T-helper 1 cell treated with Interleukin-12 subunit alpha and Interleukin-12 subunit beta and Interleukin-4 antibody, amounts not matched to agents 30 μg/mL and 1 μg/mL, for 36 hours (primary cell): Measurements from ENCODE around the gene C16orf96.
A peak's percentile ranks its signal among the peaks of the same experiment; 100 is the strongest.

Experiments used
- H3K27ac Mint-ChIP-seq: one replicate; pipeline ENCODE4 v1.8.0; 2021; ENCODE audit warnings: mild to moderate bottlenecking, mixed read lengths
- H3K27me3 Mint-ChIP-seq: one replicate; pipeline ENCODE4 v1.8.0; 2021; ENCODE audit warnings: low read depth, mixed read lengths
- H3K36me3 Mint-ChIP-seq: one replicate; pipeline ENCODE4 v1.8.0; 2021; ENCODE audit warnings: low read depth, mixed read lengths
- H3K4me1 Mint-ChIP-seq: one replicate; pipeline ENCODE4 v1.8.0; 2021; ENCODE audit warnings: low read depth, mixed read lengths
- H3K4me3 Mint-ChIP-seq: one replicate; pipeline ENCODE4 v1.8.0; 2021; ENCODE audit warnings: mild to moderate bottlenecking, moderate library complexity, mixed read lengths
- H3K9me3 Mint-ChIP-seq: one replicate; pipeline ENCODE4 v1.8.0; 2021; ENCODE audit warnings: mixed read lengths

The C16orf96 gene

DNA sequence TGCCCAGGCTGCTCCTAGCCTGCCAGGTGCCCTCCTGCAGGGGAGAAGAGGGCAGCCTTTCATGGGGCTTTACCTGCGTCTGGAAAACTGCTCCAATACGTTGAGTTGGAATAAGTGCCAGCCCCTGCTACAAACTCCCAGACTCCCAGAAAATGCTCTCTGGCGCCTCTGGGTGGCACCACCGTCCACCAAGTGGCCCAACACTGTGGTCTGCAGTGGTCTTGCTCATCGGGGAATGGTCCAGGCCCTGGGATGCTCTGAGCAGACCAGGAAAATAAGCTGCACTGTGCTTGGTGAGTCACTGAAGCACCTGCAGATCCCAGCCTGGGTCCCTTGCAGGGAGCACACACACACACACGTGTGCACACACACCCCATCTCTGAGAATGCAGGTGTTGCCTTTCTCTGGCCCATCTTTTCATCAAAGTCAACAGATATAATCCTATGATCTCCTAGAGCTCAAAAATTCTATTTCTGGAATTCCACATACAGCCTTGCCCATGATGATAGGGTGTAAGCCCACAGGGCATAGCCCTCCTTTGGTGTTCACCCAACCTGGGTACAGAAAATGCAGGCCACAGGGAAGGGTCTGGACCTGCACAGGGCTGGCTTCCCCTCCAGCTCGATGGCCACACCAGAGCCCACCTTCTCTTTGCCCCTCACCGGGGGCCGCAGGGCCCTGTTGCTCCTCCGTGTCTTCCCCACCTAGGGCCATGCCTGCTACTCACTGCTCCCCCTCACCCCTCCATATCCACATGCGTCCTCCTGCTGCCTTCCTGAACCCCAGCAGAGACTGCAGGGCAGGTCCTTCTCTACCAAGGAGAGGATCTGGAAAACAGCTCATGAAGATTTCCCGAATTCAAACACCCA lies 38.1 kb upstream of the C16orf96 start:
- H3K27me3 Mint-ChIP-seq = no peaks in the 10 kb centered on the region
- H3K36me3 Mint-ChIP-seq = no peaks in the 10 kb centered on the region
- H3K4me1 Mint-ChIP-seq = peaks cover 23% of the 10 kb centered on the region
- no peaks in the 10 kb centered on the region for H3K9me3 Mint-ChIP-seq
- no peak overlapping the region for H3K27ac Mint-ChIP-seq
- H3K4me3 Mint-ChIP-seq = no peak overlapping the region

DNA sequence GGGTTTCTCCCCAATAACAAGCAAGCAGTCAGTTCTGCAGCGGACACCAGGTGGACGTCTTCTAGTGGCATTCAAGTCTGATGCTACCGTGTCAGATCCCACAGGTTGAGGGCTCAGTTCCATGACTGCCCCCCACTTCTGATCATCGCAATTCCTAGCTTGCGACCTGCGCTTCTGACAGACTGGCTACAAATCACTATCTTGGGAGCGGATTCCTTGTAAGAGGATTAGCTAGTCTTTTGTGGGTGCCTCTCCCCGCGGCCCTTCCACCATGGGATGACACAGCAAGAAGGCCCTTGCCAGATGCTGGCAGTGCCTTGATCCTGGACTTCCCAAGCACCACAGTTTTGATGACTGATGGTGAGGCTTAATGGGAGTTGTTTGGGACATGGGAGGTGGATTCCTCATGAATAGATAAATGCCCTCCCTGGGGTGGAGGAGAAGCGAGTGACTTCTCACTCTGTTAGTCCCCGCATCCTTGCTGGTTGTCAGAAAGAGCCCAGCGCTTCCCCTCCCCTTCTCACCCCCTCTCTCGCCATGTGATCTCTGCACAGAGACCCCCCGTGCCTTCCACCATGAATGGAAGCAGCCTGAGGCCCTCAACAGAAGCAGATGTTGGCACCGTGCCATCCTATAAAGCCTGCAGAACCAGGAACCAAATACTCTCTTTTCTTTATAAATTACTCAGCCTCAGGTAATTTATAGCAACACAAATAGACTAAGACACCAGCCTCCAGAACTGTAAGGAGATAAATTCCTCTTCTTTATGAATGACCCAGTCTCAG lies 36.7 kb upstream of the C16orf96 start:
- Mint-ChIP-seq H3K27ac (no peak overlapping the region), H3K36me3 (no peaks in the 10 kb centered on the region), H3K4me1 (peaks cover 21% of the 10 kb centered on the region), H3K27me3 (no peaks in the 10 kb centered on the region), H3K4me3 (no peak overlapping the region), H3K9me3 (no peaks in the 10 kb centered on the region)

DNA sequence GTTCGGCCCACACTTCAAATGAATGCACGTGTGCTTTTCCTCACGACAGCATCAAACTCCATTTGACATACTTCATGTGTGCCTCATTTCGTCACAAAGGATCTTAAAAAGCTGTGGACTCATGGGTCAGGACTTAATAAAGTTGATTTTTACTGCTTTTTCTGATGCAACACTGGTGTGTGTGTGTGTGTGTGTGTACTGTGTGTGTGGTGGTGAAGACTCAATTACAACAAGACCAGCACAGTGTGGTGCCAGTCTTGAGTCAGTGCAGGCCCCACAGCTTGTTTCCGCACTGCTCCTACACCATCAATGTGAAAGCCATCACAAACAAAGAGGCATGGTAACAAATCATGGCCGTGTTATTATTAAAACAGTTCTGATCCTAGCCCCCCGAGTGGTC lies 35.2 kb upstream of the C16orf96 start:
- no peaks in the 10 kb centered on the region for H3K36me3 Mint-ChIP-seq
- peaks cover 7% of the 10 kb centered on the region for H3K4me1 Mint-ChIP-seq
- H3K27ac Mint-ChIP-seq = no peak overlapping the region
- no peak overlapping the region for H3K4me3 Mint-ChIP-seq
- no peaks in the 10 kb centered on the region for H3K9me3 Mint-ChIP-seq
- H3K27me3 Mint-ChIP-seq = no peaks in the 10 kb centered on the region

DNA sequence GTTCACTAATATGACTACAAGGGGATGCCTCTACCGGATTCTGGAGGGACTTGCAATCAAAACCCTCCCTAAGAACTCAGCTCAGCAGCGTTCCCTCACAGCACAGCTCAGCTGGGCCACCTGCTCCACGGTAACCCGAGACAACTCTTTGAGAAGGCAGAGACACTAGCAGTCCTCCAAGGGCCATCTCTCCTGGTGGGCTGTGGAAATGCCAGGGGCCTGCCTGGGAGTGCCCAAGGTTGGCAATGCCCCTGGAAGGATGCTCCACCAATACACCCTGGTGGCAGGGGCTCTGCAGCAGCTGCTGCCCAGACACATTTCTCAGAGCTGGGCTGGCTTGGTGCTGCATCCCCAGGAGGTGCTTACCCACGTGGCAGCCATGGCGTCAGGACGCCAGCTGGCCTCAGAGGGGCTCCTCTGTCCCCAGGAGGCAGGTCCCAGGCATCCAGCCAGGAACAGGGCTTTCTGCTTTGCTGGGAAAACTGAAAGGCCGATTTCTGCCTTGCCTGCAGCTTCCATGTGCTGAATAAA lies 34.0 kb upstream of the C16orf96 start:
- H3K4me1 Mint-ChIP-seq = peaks cover 8% of the 10 kb centered on the region
- no peak overlapping the region for H3K27ac Mint-ChIP-seq

DNA sequence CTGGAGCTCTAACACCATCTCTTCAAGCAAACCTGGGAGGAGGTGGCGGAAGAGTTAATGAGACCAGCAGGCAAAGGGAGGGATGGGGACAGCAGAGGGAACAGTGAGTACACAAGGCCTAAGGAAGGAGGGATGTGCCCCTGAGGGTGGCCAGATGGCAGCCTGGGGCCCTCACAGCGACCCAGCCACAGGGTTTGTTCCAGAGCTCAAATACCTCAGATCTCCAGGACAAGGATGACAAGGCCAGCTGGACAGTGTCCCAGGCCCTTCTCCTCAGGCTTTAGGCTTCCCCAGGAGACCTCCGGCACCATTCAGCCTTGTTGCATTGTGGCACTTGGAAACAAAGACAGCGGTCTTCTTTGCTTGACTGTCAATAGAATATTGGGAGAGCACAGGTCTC lies 32.5 kb upstream of the C16orf96 start:
- Mint-ChIP-seq H3K27ac (no peak overlapping the region), H3K9me3 (no peaks in the 10 kb centered on the region), H3K27me3 (no peaks in the 10 kb centered on the region), H3K36me3 (no peaks in the 10 kb centered on the region), H3K4me3 (no peak overlapping the region), H3K4me1 (peaks cover 19% of the 10 kb centered on the region)

More for the DNA sequence above, 34.0 kb upstream of the C16orf96 start:
- Mint-ChIP-seq H3K4me3 (no peak overlapping the region), H3K36me3 (no peaks in the 10 kb centered on the region), H3K27me3 (no peaks in the 10 kb centered on the region), H3K9me3 (no peaks in the 10 kb centered on the region)

GRCh38 chr16:4524571-4524970 lies 31.6 kb upstream of the C16orf96 start:
- Mint-ChIP-seq H3K9me3 (no peaks in the 10 kb centered on the region), H3K4me3 (no peak overlapping the region), H3K27ac (no peak overlapping the region), H3K36me3 (peaks cover 3% of the 10 kb centered on the region), H3K4me1 (peaks cover 27% of the 10 kb centered on the region), H3K27me3 (no peaks in the 10 kb centered on the region)

GRCh38 chr16:4525069-4525468 lies 31.1 kb upstream of the C16orf96 start:
- H3K9me3 Mint-ChIP-seq = no peaks in the 10 kb centered on the region

DNA sequence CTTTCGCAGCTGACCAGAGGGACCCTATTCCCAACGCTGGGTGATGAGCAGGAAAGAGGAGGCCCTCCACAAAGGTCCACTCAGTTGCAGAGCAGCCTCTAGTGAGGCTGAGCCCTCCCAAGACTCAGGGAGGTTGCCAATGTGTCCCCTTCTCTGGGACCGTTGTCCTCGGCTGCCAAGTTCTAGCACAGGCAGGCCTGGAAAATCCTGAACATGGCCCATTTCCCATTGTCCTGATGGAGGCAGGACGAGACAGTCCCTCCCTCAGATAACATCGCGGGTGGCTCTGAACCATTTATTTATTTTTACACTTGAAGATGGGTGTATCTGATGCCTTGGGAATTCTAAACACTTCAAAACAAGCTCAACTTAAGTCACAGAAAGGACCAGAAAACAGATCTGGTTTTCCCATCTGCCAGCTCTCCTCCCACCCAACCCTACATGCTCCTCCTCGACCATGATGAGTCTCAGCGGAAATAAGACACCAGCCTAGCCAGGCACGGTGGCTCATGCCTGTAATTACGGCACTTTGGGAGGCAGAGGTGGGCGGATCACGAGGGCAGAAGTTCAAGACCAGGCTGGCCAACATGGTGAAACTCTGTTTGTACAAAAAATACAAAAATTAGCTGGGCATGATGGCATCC lies 30.4 kb upstream of the C16orf96 start:
- Mint-ChIP-seq H3K4me1 (peaks cover 33% of the 10 kb centered on the region), H3K4me3 (no peak overlapping the region), H3K9me3 (no peaks in the 10 kb centered on the region), H3K36me3 (peaks cover 3% of the 10 kb centered on the region), H3K27ac (no peak overlapping the region), H3K27me3 (no peaks in the 10 kb centered on the region)

More at GRCh38 chr16:4525069-4525468, 31.1 kb upstream of the C16orf96 start:
- Mint-ChIP-seq H3K27ac (no peak overlapping the region), H3K36me3 (peaks cover 3% of the 10 kb centered on the region), H3K4me1 (peaks cover 30% of the 10 kb centered on the region), H3K4me3 (no peak overlapping the region), H3K27me3 (no peaks in the 10 kb centered on the region)

GRCh38 chr16:4529085-4530060 lies 26.8 kb upstream of the C16orf96 start:
- H3K9me3 Mint-ChIP-seq = no peaks in the 10 kb centered on the region
- peaks cover 31% of the 10 kb centered on the region for H3K4me1 Mint-ChIP-seq
- peak overlapping the region; percentile 64 for H3K4me3 Mint-ChIP-seq
- H3K27ac Mint-ChIP-seq = peak overlapping the region; percentile 84
- peaks cover 18% of the 10 kb centered on the region for H3K36me3 Mint-ChIP-seq
- H3K27me3 Mint-ChIP-seq = no peaks in the 10 kb centered on the region

DNA sequence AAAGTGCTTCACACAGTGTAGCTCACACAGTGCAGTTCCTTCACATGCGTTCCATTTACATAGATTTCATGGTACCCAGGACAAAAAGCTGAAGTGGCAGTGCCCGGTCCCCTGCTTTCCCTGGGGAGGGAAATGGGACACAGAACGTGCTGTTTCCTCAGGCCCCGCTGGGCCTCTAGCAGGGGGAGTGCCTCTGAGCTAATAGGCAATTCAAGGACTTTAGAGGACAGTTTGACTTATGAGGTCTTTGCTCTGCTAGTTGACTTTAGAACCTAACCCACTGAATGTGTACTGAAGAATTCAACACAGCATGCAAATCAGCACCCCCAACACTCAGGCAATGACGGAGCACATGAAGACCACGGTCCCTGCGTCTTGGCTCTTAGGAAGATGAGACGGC lies 24.3 kb upstream of the C16orf96 start:
- Mint-ChIP-seq H3K27me3 (no peaks in the 10 kb centered on the region), H3K4me1 (peaks cover 44% of the 10 kb centered on the region), H3K4me3 (no peak overlapping the region), H3K27ac (no peak overlapping the region), H3K9me3 (no peaks in the 10 kb centered on the region), H3K36me3 (peaks cover 19% of the 10 kb centered on the region)

DNA sequence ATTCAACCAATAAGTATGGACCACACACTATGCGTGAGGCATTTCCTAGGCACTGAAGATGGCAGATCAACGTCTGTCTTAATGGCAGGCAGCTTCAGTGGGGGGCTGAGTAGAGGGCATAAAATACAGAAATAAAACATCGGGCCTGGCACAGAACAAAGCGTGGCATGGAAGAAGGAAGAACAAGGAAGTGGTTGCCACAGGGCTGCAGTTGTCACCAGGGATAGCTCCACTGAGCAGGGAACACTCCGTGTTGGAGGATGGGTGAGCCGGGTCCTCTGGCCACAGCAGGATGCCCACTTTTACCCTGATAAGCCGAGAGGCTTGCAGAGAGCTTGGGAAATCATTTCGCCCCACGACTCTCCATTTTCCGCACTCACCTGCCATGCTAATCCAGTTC lies 23.9 kb upstream of the C16orf96 start:
- H3K9me3 Mint-ChIP-seq = no peaks in the 10 kb centered on the region
- peaks cover 3% of the 10 kb centered on the region for H3K27me3 Mint-ChIP-seq
- H3K4me3 Mint-ChIP-seq = no peak overlapping the region
- H3K36me3 Mint-ChIP-seq = peaks cover 19% of the 10 kb centered on the region
- no peak overlapping the region for H3K27ac Mint-ChIP-seq
- peaks cover 45% of the 10 kb centered on the region for H3K4me1 Mint-ChIP-seq

DNA sequence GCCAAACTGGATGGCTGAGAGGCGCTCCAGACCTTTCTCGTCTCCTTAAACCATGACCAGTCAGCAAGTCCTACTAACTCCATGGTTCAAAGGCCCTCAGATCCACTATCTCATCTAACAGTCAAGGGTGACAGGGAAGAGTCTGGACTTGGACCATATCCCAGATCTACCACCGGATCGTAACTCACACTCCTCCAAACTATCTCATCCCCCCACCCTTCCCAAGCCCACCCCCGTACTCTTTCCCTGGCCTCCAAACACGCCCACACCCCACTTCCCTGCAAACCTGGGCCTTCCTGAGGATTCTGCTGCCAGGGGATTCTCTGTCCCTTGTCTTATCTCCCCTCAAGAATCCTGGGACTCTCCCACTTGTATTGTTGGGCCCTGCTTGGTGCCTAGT lies 22.6 kb upstream of the C16orf96 start:
- H3K27me3 Mint-ChIP-seq = peaks cover 6% of the 10 kb centered on the region
- H3K4me3 Mint-ChIP-seq = no peak overlapping the region
- H3K9me3 Mint-ChIP-seq = no peaks in the 10 kb centered on the region
- H3K27ac Mint-ChIP-seq = no peak overlapping the region
- H3K4me1 Mint-ChIP-seq = peaks cover 37% of the 10 kb centered on the region
- H3K36me3 Mint-ChIP-seq = peaks cover 19% of the 10 kb centered on the region

GRCh38 chr16:4534151-4534790 lies 21.9 kb upstream of the C16orf96 start:
- H3K27me3 Mint-ChIP-seq = peaks cover 6% of the 10 kb centered on the region
- no peaks in the 10 kb centered on the region for H3K9me3 Mint-ChIP-seq
- H3K4me3 Mint-ChIP-seq = no peak overlapping the region
- peaks cover 32% of the 10 kb centered on the region for H3K4me1 Mint-ChIP-seq
- peaks cover 23% of the 10 kb centered on the region for H3K36me3 Mint-ChIP-seq
- peak overlapping the region; percentile 37 for H3K27ac Mint-ChIP-seq
